Kidney (tissue), 14 donors: ENCODE data around the gene FAM167B. TPM values are rescaled to one million over a fixed set of nuclear protein-coding genes. Genes with fewer than 3 reads are reported as not detected.

Experiments used
- DNase-seq, 5 donors: peaks; one replicate each; pipeline ENCODE4 v3.0.0-alpha.2; 2013 to 2020
- FAIRE-seq: peaks from 2 replicates; lab custom pipeline; 2012; peaks lifted over from hg19 to GRCh38; lab: Jason Lieb, UNC
- H3K27ac ChIP-seq, 2 donors: one replicate each; pipeline ENCODE4 v1.7.0; 2013; ENCODE audit warnings: low read depth in 2 of 2, low read length in 2 of 2, inconsistent platforms in 1 of 2
- H3K27me3 ChIP-seq: one replicate; pipeline ENCODE4 v1.7.1; 2013; ENCODE audit warnings: low read length, inconsistent platforms; ENCODE audit not compliant: control insufficient read depth, insufficient read depth
- H3K36me3 ChIP-seq, 3 donors: one replicate each; pipeline versions ENCODE4 v1.7.0 to v1.7.1; 2013; ENCODE audit warnings: low read length in 3 of 3, control low read depth in 1 of 3, inconsistent platforms in 1 of 3; ENCODE audit not compliant: insufficient read depth in 3 of 3, control insufficient read depth in 2 of 3
- H3K4me1 ChIP-seq, 3 donors: one replicate each; pipeline versions ENCODE4 v1.7.0 to v1.7.1; 2013; ENCODE audit warnings: low read length in 3 of 3, inconsistent platforms in 1 of 3, low read depth in 1 of 3; ENCODE audit not compliant: control insufficient read depth in 2 of 3, insufficient read depth in 2 of 3
- H3K4me3 ChIP-seq, 3 donors: one replicate each; pipeline versions ENCODE4 v1.7.0 to v1.8.1; 2013; ENCODE audit warnings: low read length in 3 of 3, control low read depth in 1 of 3, inconsistent platforms in 1 of 3
- H3K9ac ChIP-seq, 3 donors: one replicate each; pipeline versions ENCODE4 v1.7.0 to v1.7.1; 2013; ENCODE audit warnings: low read length in 3 of 3, control low read depth in 1 of 3, inconsistent platforms in 1 of 3
- H3K9me3 ChIP-seq, 3 donors: one replicate each; pipeline versions ENCODE4 v1.7.0 to v1.7.1; 2013; ENCODE audit warnings: low read length in 3 of 3, control low read depth in 1 of 3, inconsistent platforms in 1 of 3; ENCODE audit not compliant: control insufficient read depth in 2 of 3, insufficient read depth in 1 of 3
- CTCF ChIP-seq: IDR thresholded peaks from 3 replicates; pipeline ENCODE4 v1.5.1; 2012; ENCODE audit warnings: mild to moderate bottlenecking, moderate library complexity, borderline replicate concordance; ENCODE audit not compliant: insufficient read depth; ENCODE audit errors: extremely low read depth
- intact Hi-C: fragments of 100-400 bp; cut with DNase I; formaldehyde crosslinking; loops from one replicate; pipeline ENCODE4 v1.11.1; 2022
- polyA plus RNA-seq: library from polyadenylated mRNA; stranded (reverse); fragments of 350-450 nt; fragmentation: Illumina TruSeq; extraction: RNeasy Lipid Tissue Mini Kit (QIAGEN cat#74804); gene quantifications from one replicate; pipeline ENCODE4 v1.2.3, GENCODE V29; 2014; ENCODE audit warnings: low read depth, low replicate concordance; ENCODE audit not compliant: insufficient read depth
- total RNA-seq: library from RNA; stranded (reverse); fragmentation: NEBNext Ultra II Directional; extraction: Animal tissue kit (Norgen Biotek cat#: 25700); gene quantifications from one replicate; pipeline ENCODE4 v1.2.1, GENCODE V29; 2021
- donor health status: control.
- donor health status: control.
- donor health status: control.
- donor health status: control.
- donor health status: control.
- donor health status: DM: yes; HTN: yes; CAD: no.
- donor health status: Normal renal cell carcinoma (clear cell type).

The FAM167B gene
- total and polyA plus RNA-seq, 2 donors from 2014 or later: 19.6 to 84.8 TPM

- H3K9ac ChIP-seq: no peak overlapping the region
- no peaks in the 10 kb centered on the region for H3K9me3 ChIP-seq
- H3K36me3 ChIP-seq: peaks cover 2 to 36% (median 13%) of the 10 kb centered on the region in 3 donors
- H3K4me3 ChIP-seq: no peak overlapping the region
- FAIRE-seq (no peak), DNase-seq (no peak)
- no peaks in the 10 kb centered on the region for H3K27me3 ChIP-seq
- H3K27ac ChIP-seq: no peak overlapping the region
- peaks cover 5 to 15% (median 12%) of the 10 kb centered on the region in 3 donors for H3K4me1 ChIP-seq
- TF ChIP-seq CTCF: no peak
- intact Hi-C loops: no loop called here
Measured at GRCh38 chr1:32216566-32216965, 30.5 kb upstream of the FAM167B start.

GRCh38 chr1:32219022-32219421, 28.0 kb upstream of the FAM167B start:
- intact Hi-C loops: no loop called here
- H3K4me3 ChIP-seq: no peak overlapping the region
- H3K36me3 ChIP-seq: peaks cover 2 to 36% (median 16%) of the 10 kb centered on the region in 3 donors
- peaks cover 6 to 27% (median 22%) of the 10 kb centered on the region in 3 donors for H3K4me1 ChIP-seq
- no peaks in the 10 kb centered on the region for H3K9me3 ChIP-seq
- FAIRE-seq (no peak), DNase-seq (no peak)
- TF ChIP-seq CTCF: no peak
- no peak overlapping the region for H3K27ac ChIP-seq
- H3K27me3 ChIP-seq: no peaks in the 10 kb centered on the region
- no peak overlapping the region for H3K9ac ChIP-seq

- H3K9ac ChIP-seq: peak overlapping the region; percentile 55 to 94 (median 71)
- no peaks in the 10 kb centered on the region for H3K9me3 ChIP-seq
- peak overlapping the region; percentile 20 to 92 for H3K27ac ChIP-seq
- H3K4me1 ChIP-seq: peaks cover 6 to 28% (median 22%) of the 10 kb centered on the region in 3 donors
- intact Hi-C loops: no loop called here
- peaks cover 4 to 26% (median 17%) of the 10 kb centered on the region in 3 donors for H3K36me3 ChIP-seq
- DNase-seq (peak in 3 of 5 donors; percentile 57 to 69 (median 62)), FAIRE-seq (no peak)
- no peak for TF ChIP-seq CTCF
- H3K27me3 ChIP-seq: no peaks in the 10 kb centered on the region
- peak overlapping the region; percentile 94 to 99 (median 97) for H3K4me3 ChIP-seq
Measured at GRCh38 chr1:32220746-32221580, 26.1 kb upstream of the FAM167B start.
